VCaP (cell line): ENCODE data around the gene FREM2.

Experiments
- H3K27ac ChIP-seq: fragments of 450-650 bp; 2 replicates; pipeline ENCODE4 v1.5.1; 2017
- CTCF ChIP-seq: fragments of 450-650 bp; conservative IDR thresholded peaks from 2 replicates; pipeline ENCODE4 v1.5.1; 2017; ENCODE audit warnings: mild to moderate bottlenecking, moderate library complexity

FREM2 gene

GRCh38 chr13:38803531-38803930, 116.7 kb downstream of the FREM2 start:
- H3K27ac ChIP-seq, result no peak overlapping the region
- TF ChIP-seq CTCF, result no peak

GRCh38 chr13:38804061-38804460, 117.2 kb downstream of the FREM2 start:
- TF ChIP-seq CTCF, result no peak
- no peak overlapping the region for H3K27ac ChIP-seq

- no peak for TF ChIP-seq CTCF
- no peak overlapping the region for H3K27ac ChIP-seq
These were observed 117.7 kb downstream of the FREM2 start for GRCh38 chr13:38804536-38804935.

GRCh38 chr13:38814331-38814730, 127.5 kb downstream of the FREM2 start:
- H3K27ac ChIP-seq, result no peak overlapping the region
- TF ChIP-seq CTCF, result no peak

GRCh38 chr13:38819053-38819452, 132.2 kb downstream of the FREM2 start:
- H3K27ac ChIP-seq, result peak overlapping the region; percentile 70
- no peak for TF ChIP-seq CTCF

- H3K27ac ChIP-seq, result peak overlapping the region; percentile 70
- no peak for TF ChIP-seq CTCF
These were observed 132.7 kb downstream of the FREM2 start for GRCh38 chr13:38819596-38819995.

- H3K27ac ChIP-seq, result no peak overlapping the region
These were observed 135.1 kb downstream of the FREM2 start for GRCh38 chr13:38821770-38822551.

More at GRCh38 chr13:38821770-38822551, 135.1 kb downstream of the FREM2 start:
- no peak for TF ChIP-seq CTCF
